A549 (cell line): ENCODE results near the gene MYRIP.

ENCODE experiments used
- CEBPB ChIP-seq, 2 experiments: fragments of >200 bp in 1 of 2; sonication (Bioruptor Twin) in 1 of 2; formaldehyde crosslinking in 1 of 2; IDR thresholded peaks; 2 replicates each; pipeline ENCODE4 v1.6.1; 2012 to 2016
- EHMT2 ChIP-seq: fragments of 200-600 bp; sonication (generic); IDR thresholded peaks from 2 replicates; pipeline ENCODE4 v1.6.1; 2016; ENCODE audit warnings: antibody characterized with exemption, low read depth, mild to moderate bottlenecking, moderate library complexity
- EP300 ChIP-seq, 2 experiments: fragments of >200 bp; sonication (Bioruptor Twin); formaldehyde crosslinking; IDR thresholded peaks; 2 replicates in 1 of 2; 3 replicates in 1 of 2; pipeline ENCODE4 v1.6.1; 2016 to 2017
- MAFK ChIP-seq: fragments of 450-650 bp; IDR thresholded peaks from 2 replicates; pipeline ENCODE4 v1.6.1; 2014; ENCODE audit not compliant: partially characterized antibody
- NR3C1 ChIP-seq: fragments of >200 bp; sonication (Bioruptor Twin); formaldehyde crosslinking; IDR thresholded peaks from 3 replicates; pipeline ENCODE4 v1.6.1; 2017
- POLR2A ChIP-seq: IDR thresholded peaks from 2 replicates; pipeline ENCODE4 v1.6.1; 2012; ENCODE audit warnings: mild to moderate bottlenecking, low read length
- RNF2 ChIP-seq: fragments of 200-600 bp; sonication (generic); IDR thresholded peaks from 2 replicates; pipeline ENCODE4 v1.6.1; 2016; ENCODE audit warnings: low read depth, mild to moderate bottlenecking, antibody characterized with exemption, moderate library complexity, borderline replicate concordance
- SREBF2 ChIP-seq: fragments of 450-650 bp; IDR thresholded peaks from 2 replicates; pipeline ENCODE4 v1.6.1; 2014; ENCODE audit warnings: mild to moderate bottlenecking, moderate library complexity
- TF ChIP-seq, protein P1 (sequence below): fragments of >200 bp; sonication (Bioruptor Twin); formaldehyde crosslinking; IDR thresholded peaks from 3 replicates; pipeline ENCODE4 v1.5.1; 2016
- TF ChIP-seq, protein P2 (sequence below): fragments of 200-600 bp; sonication (generic); IDR thresholded peaks from 2 replicates; pipeline ENCODE4 v1.6.1; 2016; ENCODE audit warnings: antibody characterized with exemption, mild to moderate bottlenecking, moderate library complexity
- TF ChIP-seq, protein P3 (sequence below): IDR thresholded peaks from 2 replicates; pipeline ENCODE4 v1.6.1; 2012
- TF ChIP-seq, protein P4 (sequence below): fragments of 150-350 bp; IDR thresholded peaks from 2 replicates; pipeline ENCODE4 v1.6.1; 2014; ENCODE audit warnings: low read depth, mild to moderate bottlenecking, low read length
- TF ChIP-seq, protein P5 (sequence below): fragments of 250-450 bp; sonication (Bioruptor Pico); IDR thresholded peaks from 2 replicates; pipeline ENCODE4 v1.5.0; 2021; ENCODE audit warnings: mild to moderate bottlenecking, moderate library complexity, borderline replicate concordance
- TF ChIP-seq, protein P6 (sequence below): IDR thresholded peaks from 2 replicates; pipeline ENCODE4 v1.6.1; 2012; ENCODE audit warnings: low read depth, borderline replicate concordance

DNA sequence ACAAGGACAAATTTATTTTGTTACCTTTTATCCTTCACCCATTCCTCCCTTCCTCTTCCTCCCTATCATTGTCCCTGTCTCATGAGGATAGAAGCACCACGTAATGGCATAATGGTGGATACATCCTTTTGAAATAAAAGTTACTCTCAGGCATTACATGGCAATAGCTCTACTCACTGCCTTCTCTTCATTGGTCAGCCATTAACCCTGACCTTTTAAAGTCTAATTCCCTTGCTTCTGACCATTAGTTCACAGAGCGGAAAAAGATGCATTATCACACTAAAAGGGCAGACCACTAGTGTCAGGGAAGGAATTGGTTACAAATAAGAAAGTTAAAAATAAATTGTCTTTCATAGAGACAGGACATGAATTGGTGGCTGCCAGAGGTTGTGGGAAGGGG is 445.5 kb downstream of the MYRIP start:
- TF ChIP-seq, protein P1, sequence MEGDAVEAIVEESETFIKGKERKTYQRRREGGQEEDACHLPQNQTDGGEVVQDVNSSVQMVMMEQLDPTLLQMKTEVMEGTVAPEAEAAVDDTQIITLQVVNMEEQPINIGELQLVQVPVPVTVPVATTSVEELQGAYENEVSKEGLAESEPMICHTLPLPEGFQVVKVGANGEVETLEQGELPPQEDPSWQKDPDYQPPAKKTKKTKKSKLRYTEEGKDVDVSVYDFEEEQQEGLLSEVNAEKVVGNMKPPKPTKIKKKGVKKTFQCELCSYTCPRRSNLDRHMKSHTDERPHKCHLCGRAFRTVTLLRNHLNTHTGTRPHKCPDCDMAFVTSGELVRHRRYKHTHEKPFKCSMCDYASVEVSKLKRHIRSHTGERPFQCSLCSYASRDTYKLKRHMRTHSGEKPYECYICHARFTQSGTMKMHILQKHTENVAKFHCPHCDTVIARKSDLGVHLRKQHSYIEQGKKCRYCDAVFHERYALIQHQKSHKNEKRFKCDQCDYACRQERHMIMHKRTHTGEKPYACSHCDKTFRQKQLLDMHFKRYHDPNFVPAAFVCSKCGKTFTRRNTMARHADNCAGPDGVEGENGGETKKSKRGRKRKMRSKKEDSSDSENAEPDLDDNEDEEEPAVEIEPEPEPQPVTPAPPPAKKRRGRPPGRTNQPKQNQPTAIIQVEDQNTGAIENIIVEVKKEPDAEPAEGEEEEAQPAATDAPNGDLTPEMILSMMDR, result no peak
- TF ChIP-seq POLR2A, result no peak
- TF ChIP-seq, protein P2, sequence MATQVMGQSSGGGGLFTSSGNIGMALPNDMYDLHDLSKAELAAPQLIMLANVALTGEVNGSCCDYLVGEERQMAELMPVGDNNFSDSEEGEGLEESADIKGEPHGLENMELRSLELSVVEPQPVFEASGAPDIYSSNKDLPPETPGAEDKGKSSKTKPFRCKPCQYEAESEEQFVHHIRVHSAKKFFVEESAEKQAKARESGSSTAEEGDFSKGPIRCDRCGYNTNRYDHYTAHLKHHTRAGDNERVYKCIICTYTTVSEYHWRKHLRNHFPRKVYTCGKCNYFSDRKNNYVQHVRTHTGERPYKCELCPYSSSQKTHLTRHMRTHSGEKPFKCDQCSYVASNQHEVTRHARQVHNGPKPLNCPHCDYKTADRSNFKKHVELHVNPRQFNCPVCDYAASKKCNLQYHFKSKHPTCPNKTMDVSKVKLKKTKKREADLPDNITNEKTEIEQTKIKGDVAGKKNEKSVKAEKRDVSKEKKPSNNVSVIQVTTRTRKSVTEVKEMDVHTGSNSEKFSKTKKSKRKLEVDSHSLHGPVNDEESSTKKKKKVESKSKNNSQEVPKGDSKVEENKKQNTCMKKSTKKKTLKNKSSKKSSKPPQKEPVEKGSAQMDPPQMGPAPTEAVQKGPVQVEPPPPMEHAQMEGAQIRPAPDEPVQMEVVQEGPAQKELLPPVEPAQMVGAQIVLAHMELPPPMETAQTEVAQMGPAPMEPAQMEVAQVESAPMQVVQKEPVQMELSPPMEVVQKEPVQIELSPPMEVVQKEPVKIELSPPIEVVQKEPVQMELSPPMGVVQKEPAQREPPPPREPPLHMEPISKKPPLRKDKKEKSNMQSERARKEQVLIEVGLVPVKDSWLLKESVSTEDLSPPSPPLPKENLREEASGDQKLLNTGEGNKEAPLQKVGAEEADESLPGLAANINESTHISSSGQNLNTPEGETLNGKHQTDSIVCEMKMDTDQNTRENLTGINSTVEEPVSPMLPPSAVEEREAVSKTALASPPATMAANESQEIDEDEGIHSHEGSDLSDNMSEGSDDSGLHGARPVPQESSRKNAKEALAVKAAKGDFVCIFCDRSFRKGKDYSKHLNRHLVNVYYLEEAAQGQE, result no peak
- TF ChIP-seq EP300 (IDR thresholded peaks at IDR 0.05), result no peak
- no peak for TF ChIP-seq CEBPB (IDR thresholded peaks at IDR 0.05)
- TF ChIP-seq, protein P3, sequence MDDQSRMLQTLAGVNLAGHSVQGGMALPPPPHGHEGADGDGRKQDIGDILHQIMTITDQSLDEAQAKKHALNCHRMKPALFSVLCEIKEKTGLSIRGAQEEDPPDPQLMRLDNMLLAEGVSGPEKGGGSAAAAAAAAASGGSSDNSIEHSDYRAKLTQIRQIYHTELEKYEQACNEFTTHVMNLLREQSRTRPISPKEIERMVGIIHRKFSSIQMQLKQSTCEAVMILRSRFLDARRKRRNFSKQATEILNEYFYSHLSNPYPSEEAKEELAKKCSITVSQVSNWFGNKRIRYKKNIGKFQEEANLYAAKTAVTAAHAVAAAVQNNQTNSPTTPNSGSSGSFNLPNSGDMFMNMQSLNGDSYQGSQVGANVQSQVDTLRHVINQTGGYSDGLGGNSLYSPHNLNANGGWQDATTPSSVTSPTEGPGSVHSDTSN, result no peak
- TF ChIP-seq SREBF2, result no peak
- TF ChIP-seq, protein P4, sequence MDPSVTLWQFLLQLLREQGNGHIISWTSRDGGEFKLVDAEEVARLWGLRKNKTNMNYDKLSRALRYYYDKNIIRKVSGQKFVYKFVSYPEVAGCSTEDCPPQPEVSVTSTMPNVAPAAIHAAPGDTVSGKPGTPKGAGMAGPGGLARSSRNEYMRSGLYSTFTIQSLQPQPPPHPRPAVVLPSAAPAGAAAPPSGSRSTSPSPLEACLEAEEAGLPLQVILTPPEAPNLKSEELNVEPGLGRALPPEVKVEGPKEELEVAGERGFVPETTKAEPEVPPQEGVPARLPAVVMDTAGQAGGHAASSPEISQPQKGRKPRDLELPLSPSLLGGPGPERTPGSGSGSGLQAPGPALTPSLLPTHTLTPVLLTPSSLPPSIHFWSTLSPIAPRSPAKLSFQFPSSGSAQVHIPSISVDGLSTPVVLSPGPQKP, result no peak
- TF ChIP-seq, protein P5, sequence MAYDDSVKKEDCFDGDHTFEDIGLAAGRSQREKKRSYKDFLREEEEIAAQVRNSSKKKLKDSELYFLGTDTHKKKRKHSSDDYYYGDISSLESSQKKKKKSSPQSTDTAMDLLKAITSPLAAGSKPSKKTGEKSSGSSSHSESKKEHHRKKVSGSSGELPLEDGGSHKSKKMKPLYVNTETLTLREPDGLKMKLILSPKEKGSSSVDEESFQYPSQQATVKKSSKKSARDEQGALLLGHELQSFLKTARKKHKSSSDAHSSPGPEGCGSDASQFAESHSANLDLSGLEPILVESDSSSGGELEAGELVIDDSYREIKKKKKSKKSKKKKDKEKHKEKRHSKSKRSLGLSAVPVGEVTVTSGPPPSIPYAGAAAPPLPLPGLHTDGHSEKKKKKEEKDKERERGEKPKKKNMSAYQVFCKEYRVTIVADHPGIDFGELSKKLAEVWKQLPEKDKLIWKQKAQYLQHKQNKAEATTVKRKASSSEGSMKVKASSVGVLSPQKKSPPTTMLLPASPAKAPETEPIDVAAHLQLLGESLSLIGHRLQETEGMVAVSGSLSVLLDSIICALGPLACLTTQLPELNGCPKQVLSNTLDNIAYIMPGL (CRISPR knock-in tag), result no peak
- no peak for TF ChIP-seq MAFK
- no peak for TF ChIP-seq RNF2
- TF ChIP-seq NR3C1, result no peak
- TF ChIP-seq EHMT2, result no peak
- TF ChIP-seq, protein P6, sequence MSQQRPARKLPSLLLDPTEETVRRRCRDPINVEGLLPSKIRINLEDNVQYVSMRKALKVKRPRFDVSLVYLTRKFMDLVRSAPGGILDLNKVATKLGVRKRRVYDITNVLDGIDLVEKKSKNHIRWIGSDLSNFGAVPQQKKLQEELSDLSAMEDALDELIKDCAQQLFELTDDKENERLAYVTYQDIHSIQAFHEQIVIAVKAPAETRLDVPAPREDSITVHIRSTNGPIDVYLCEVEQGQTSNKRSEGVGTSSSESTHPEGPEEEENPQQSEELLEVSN, result no peak
